Neuronal stem cell (in vitro differentiated cells): ENCODE data around the gene COPZ2.

Experiments
- DNase-seq: peaks from one replicate; pipeline ENCODE4 v3.0.0-alpha.2; 2013; ENCODE audit warnings: low spot score
- H2AFZ ChIP-seq: one replicate; pipeline ENCODE4 v1.6.1; 2013; ENCODE audit warnings: mild to moderate bottlenecking, low read length, inconsistent platforms
- H2AK5ac ChIP-seq: 2 replicates; pipeline ENCODE4 v1.6.1; 2013; ENCODE audit warnings: low read depth, mild to moderate bottlenecking, inconsistent platforms, low read length, moderate library complexity, mixed read lengths
- H2BK120ac ChIP-seq: 2 replicates; pipeline ENCODE4 v1.6.1; 2013; ENCODE audit warnings: low read depth, mild to moderate bottlenecking, inconsistent platforms, low read length, moderate library complexity, mixed read lengths
- H2BK12ac ChIP-seq: one replicate; pipeline ENCODE4 v1.6.1; 2013; ENCODE audit warnings: low read length, inconsistent platforms
- H2BK15ac ChIP-seq: 2 replicates; pipeline ENCODE4 v1.6.1; 2013; ENCODE audit warnings: mild to moderate bottlenecking, low read length, inconsistent platforms, mixed read lengths
- H2BK5ac ChIP-seq: one replicate; pipeline ENCODE4 v1.6.1; 2013; ENCODE audit warnings: inconsistent platforms, mild to moderate bottlenecking, low read length, moderate library complexity
- H3K14ac ChIP-seq: one replicate; pipeline ENCODE4 v1.6.1; 2013; ENCODE audit warnings: low read length, inconsistent platforms
- H3K18ac ChIP-seq: 2 replicates; pipeline ENCODE4 v1.6.1; 2013; ENCODE audit warnings: low read length, inconsistent platforms
- H3K23ac ChIP-seq: 2 replicates; pipeline ENCODE4 v1.6.1; 2013; ENCODE audit warnings: low read depth, mild to moderate bottlenecking, mixed read lengths, low read length, inconsistent platforms; ENCODE audit not compliant: poor library complexity
- H3K27ac ChIP-seq: replicated peaks from 3 replicates; pipeline ENCODE4 v1.5.1; 2013; ENCODE audit warnings: low read length, inconsistent platforms
- H3K27me3 ChIP-seq, 3 experiments: 2 replicates each; pipeline ENCODE4 v1.6.1; 2013; ENCODE audit warnings: low read length in 3 of 3, mild to moderate bottlenecking in 2 of 3, inconsistent platforms in 1 of 3, low read depth in 1 of 3, mixed read lengths in 1 of 3, moderate library complexity in 1 of 3; ENCODE audit not compliant: control insufficient read depth in 3 of 3, insufficient read depth in 3 of 3
- H3K36me3 ChIP-seq, 2 donors: replicated peaks in 1 of 2; 2 replicates each; pipeline ENCODE4 v1.6.1; 2013; ENCODE audit warnings: low read length in 2 of 2; ENCODE audit not compliant: control insufficient read depth in 2 of 2, insufficient read depth in 2 of 2
- H3K4ac ChIP-seq: 2 replicates; pipeline ENCODE4 v1.6.1; 2013; ENCODE audit warnings: inconsistent platforms, mild to moderate bottlenecking, low read length, moderate library complexity
- H3K4me1 ChIP-seq, 2 donors: 1 replicate in 1 of 2; 2 replicates in 1 of 2; pipeline ENCODE4 v1.6.1; 2013; ENCODE audit warnings: low read length in 2 of 2, low read depth in 1 of 2; ENCODE audit not compliant: control insufficient read depth in 2 of 2, insufficient read depth in 1 of 2
- H3K4me2 ChIP-seq: one replicate; pipeline ENCODE4 v1.6.1; 2013; ENCODE audit warnings: mild to moderate bottlenecking, low read length, inconsistent platforms; ENCODE audit not compliant: insufficient read depth, poor library complexity, severe bottlenecking
- H3K4me3 ChIP-seq, 2 donors: 2 replicates each; pipeline ENCODE4 v1.5.1; 2013; ENCODE audit warnings: low read length in 2 of 2, mild to moderate bottlenecking in 2 of 2, inconsistent platforms in 1 of 2, moderate library complexity in 1 of 2
- H3K79me1 ChIP-seq: one replicate; pipeline ENCODE4 v1.6.1; 2013; ENCODE audit warnings: low read depth, mild to moderate bottlenecking, inconsistent platforms, low read length, moderate library complexity
- H3K9ac ChIP-seq: one replicate; pipeline ENCODE4 v1.6.1; 2013; ENCODE audit warnings: mild to moderate bottlenecking, low read depth, low read length, inconsistent platforms; ENCODE audit not compliant: poor library complexity
- H3K9me3 ChIP-seq, 2 donors: replicated peaks in 1 of 2; 2 replicates each; pipeline versions ENCODE3 to v1.6.1; 2013; ENCODE audit warnings: low read length in 2 of 2, mild to moderate bottlenecking in 2 of 2, inconsistent platforms in 1 of 2, low read depth in 1 of 2, mixed read lengths in 1 of 2, moderate library complexity in 1 of 2; ENCODE audit not compliant: control insufficient read depth in 2 of 2, insufficient read depth in 1 of 2
- H4K8ac ChIP-seq: one replicate; pipeline ENCODE4 v1.6.1; 2013; ENCODE audit warnings: low read depth, mild to moderate bottlenecking, inconsistent platforms, low read length, moderate library complexity
- H4K91ac ChIP-seq: one replicate; pipeline ENCODE4 v1.6.1; 2013; ENCODE audit warnings: low read length, low read depth, mild to moderate bottlenecking, inconsistent platforms; ENCODE audit not compliant: poor library complexity
- WGBS, 2 donors: extraction: QIAGEN DNeasy Blood & Tissue Kit; methylation state at CpG; one replicate each; pipeline ENCODE4 v1.1.7; 2013; ENCODE audit warnings: missing lambda C conversion rate in 2 of 2, mixed read lengths in 1 of 2; ENCODE audit not compliant: insufficient read length in 2 of 2, insufficient replicate concordance in 1 of 2; ENCODE audit errors: extremely low coverage in 2 of 2; 5-methylcytosine and 5-hydroxymethylcytosine counted together

Gene COPZ2

DNA sequence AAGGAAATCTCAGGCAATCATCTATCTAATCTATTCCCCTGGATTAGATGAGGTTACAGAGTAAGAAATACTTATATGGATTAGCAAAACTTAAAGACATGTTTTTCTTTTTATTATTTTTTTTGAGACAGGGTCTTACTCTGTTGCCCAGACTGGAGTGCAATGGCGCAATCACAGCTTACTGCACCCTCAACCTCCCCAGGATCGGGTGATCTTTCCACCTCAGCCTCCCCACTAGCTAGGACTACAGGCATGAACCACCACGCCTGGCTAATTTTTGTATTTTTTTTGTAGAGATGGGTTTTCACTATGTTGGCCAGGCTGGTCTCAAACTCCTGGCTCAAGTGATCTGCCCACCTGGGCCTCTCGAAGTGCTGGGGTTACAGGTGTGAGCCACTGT lies 7.3 kb upstream of the COPZ2 start:
- Histone ChIP-seq H3K18ac (no peak overlapping the region), H3K23ac (no peak overlapping the region), H3K4me3 (no peak overlapping the region), H3K27ac (no peak overlapping the region), H2BK12ac (no peak overlapping the region), H3K4me2 (no peak overlapping the region), H2AK5ac (no peak overlapping the region), H3K4me1 (peaks cover 3 to 7% of the 10 kb centered on the region in 2 donors), H3K9me3 (no peaks in the 10 kb centered on the region), H2BK15ac (no peak overlapping the region), H3K9ac (no peak overlapping the region), H2BK5ac (no peak overlapping the region), H4K8ac (no peak overlapping the region), H3K27me3 (no peaks in the 10 kb centered on the region), H3K36me3 (peaks cover 0 to 5% of the 10 kb centered on the region in 2 donors), H3K14ac (no peak overlapping the region), H4K91ac (no peak overlapping the region), H2BK120ac (no peak overlapping the region), H3K79me1 (peaks cover 8% of the 10 kb centered on the region), H2AFZ (no peak overlapping the region), H3K4ac (no peak overlapping the region)
- DNase-seq, result no peak
- WGBS, 2 donors, result no CpG with 5 or more reads among the region's 4 CpGs

DNA sequence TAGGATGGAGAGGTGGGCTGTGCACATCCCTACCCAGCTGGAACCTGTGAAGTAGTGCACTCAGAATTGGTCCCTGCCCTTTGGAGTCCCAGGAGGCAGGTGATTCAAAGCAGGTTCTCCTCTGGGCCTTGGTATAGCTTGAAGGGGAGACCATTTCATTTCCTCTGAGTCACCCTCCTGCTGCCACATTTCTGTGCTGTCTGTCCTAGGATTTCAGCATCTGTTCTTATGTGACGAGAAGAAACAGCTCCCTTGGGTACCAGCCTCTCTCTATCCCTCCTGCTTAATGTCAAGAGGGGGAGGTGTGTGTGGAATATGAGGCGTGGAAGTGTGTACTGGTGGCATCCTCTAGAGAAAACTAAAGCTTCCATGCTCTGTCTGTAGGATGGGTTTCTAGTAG lies 5.6 kb upstream of the COPZ2 start:
- Histone ChIP-seq H4K91ac (no peak overlapping the region), H3K27ac (no peak overlapping the region), H2AFZ (no peak overlapping the region), H3K4me2 (no peak overlapping the region), H2AK5ac (no peak overlapping the region), H3K23ac (no peak overlapping the region), H3K4me1 (peaks cover 3 to 4% of the 10 kb centered on the region in 2 donors), H2BK15ac (no peak overlapping the region), H3K4me3 (no peak overlapping the region), H2BK12ac (no peak overlapping the region), H3K4ac (no peak overlapping the region), H3K14ac (no peak overlapping the region), H3K9me3 (no peaks in the 10 kb centered on the region), H3K9ac (no peak overlapping the region), H3K79me1 (peaks cover 6% of the 10 kb centered on the region), H4K8ac (no peak overlapping the region), H2BK120ac (no peak overlapping the region), H3K18ac (no peak overlapping the region), H2BK5ac (no peak overlapping the region), H3K36me3 (peaks cover 0 to 3% of the 10 kb centered on the region in 2 donors), H3K27me3 (peaks cover 0 to 4% (median 3%) of the 10 kb centered on the region in 3 experiments)
- DNase-seq, result no peak
- no CpG with 5 or more reads among the region's 2 CpGs for WGBS, 2 donors

DNA sequence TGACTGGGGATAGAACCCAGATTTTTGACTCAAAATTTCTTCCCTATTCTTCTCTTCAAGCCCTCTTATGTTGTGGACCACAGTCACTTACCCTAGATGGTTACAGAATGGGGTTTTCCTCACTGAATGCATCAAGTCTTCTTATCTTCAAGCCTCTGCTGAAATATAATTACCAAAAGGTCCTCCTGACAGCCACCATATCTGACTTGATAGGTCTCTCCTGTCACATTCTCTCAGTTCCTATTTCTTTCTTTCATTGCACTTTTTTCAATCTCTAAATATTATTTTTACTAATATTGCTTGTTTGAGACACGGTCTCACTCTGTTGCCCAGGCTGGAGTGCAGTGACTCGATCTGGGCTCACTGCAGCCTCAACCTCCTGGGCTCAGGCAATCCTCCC lies 1.1 kb upstream of the COPZ2 start:
- Histone ChIP-seq H3K4me3 (no peak overlapping the region), H3K36me3 (no peaks in the 10 kb centered on the region), H2BK120ac (no peak overlapping the region), H3K4me2 (no peak overlapping the region), H2BK5ac (no peak overlapping the region), H3K79me1 (no peaks in the 10 kb centered on the region), H3K14ac (no peak overlapping the region), H3K27me3 (peaks cover 0 to 21% (median 14%) of the 10 kb centered on the region in 3 experiments), H3K23ac (no peak overlapping the region), H2AK5ac (no peak overlapping the region), H2AFZ (no peak overlapping the region), H3K9ac (no peak overlapping the region), H3K18ac (no peak overlapping the region), H2BK12ac (no peak overlapping the region), H2BK15ac (no peak overlapping the region), H4K91ac (no peak overlapping the region), H4K8ac (no peak overlapping the region), H3K27ac (no peak overlapping the region), H3K4me1 (peaks cover 3 to 4% of the 10 kb centered on the region in 2 donors), H3K4ac (no peak overlapping the region), H3K9me3 (no peaks in the 10 kb centered on the region)
- DNase-seq, result no peak
- no CpG with 5 or more reads among the region's 2 CpGs for WGBS, 2 donors

DNA sequence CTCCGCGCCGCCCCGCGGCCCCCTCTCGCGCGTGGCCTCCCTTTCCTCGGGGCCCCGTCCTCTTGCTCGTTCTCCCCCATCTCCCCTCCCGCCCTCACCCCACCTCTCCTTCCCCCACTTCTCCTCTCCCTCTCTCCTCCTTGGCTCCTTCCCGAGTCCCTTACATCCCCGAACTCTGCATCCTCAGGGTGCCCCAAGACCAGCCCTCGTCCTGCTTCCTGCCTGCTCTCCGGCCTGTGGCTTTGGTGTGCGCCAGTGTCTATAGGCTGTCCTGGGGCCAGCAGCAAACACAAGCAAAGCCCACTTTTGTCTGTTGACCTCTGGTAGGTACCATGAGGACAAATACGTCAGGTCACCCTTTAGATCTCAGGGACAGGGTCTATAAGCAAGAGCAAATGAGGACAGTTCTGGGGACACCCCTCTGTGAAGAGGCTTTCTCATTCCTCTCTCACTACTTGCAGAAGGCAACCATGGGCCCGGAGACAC lies 284 bp upstream of the COPZ2 start:
- Histone ChIP-seq H3K4ac (no peak overlapping the region), H3K27ac (no peak overlapping the region), H2AFZ (peak overlapping the region; percentile 96), H3K4me1 (peaks cover 3 to 4% of the 10 kb centered on the region in 2 donors), H3K9ac (peak overlapping the region; percentile 65), H3K14ac (no peak overlapping the region), H3K36me3 (no peaks in the 10 kb centered on the region), H3K4me2 (peak overlapping the region; percentile 92), H3K27me3 (peaks cover 0 to 21% (median 17%) of the 10 kb centered on the region in 3 experiments), H4K8ac (no peak overlapping the region), H2BK12ac (no peak overlapping the region), H3K4me3 (peak overlapping the region in 1 of 2 donors; percentile 35), H3K23ac (no peak overlapping the region), H3K18ac (no peak overlapping the region), H3K79me1 (no peaks in the 10 kb centered on the region), H2BK5ac (no peak overlapping the region), H4K91ac (no peak overlapping the region), H3K9me3 (no peaks in the 10 kb centered on the region), H2BK120ac (no peak overlapping the region), H2AK5ac (no peak overlapping the region), H2BK15ac (no peak overlapping the region)
- no peak for DNase-seq
- WGBS, 2 donors, result no CpG with 5 or more reads among the region's 19 CpGs
